Activated T-cell treated with anti-CD3 and anti-CD28 coated beads, Interleukin-2, amount 50 U/mL, for 24 hours (primary cell): ENCODE measurements around the gene TPI1.
A peak's percentile ranks its signal among the peaks of the same experiment; 100 is the strongest.
"Not testable (repeated sequence)": the region's sequence is repeated elsewhere in the genome, so short reads cannot be mapped to it uniquely, and the experiment has no call there.

ENCODE experiments used
- DNase-seq: peaks from one replicate; pipeline ENCODE4 v3.0.0-alpha.2; 2020
- H3K27ac Mint-ChIP-seq: 2 replicates; pipeline ENCODE4 v1.8.0; 2020; ENCODE audit warnings: mild to moderate bottlenecking, mixed read lengths
- H3K27me3 Mint-ChIP-seq: 2 replicates; pipeline ENCODE4 v1.8.0; 2020; ENCODE audit warnings: mixed read lengths
- H3K36me3 Mint-ChIP-seq: 2 replicates; pipeline ENCODE4 v1.8.0; 2020; ENCODE audit warnings: low read depth, mixed read lengths
- H3K4me1 Mint-ChIP-seq: 2 replicates; pipeline ENCODE4 v1.8.0; 2020; ENCODE audit warnings: low read depth, mixed read lengths
- H3K4me3 Mint-ChIP-seq: 2 replicates; pipeline ENCODE4 v1.8.0; 2020; ENCODE audit warnings: mild to moderate bottlenecking, moderate library complexity, mixed read lengths
- H3K9me3 Mint-ChIP-seq: 2 replicates; pipeline ENCODE4 v1.8.0; 2020; ENCODE audit warnings: mixed read lengths

TPI1 gene

DNA sequence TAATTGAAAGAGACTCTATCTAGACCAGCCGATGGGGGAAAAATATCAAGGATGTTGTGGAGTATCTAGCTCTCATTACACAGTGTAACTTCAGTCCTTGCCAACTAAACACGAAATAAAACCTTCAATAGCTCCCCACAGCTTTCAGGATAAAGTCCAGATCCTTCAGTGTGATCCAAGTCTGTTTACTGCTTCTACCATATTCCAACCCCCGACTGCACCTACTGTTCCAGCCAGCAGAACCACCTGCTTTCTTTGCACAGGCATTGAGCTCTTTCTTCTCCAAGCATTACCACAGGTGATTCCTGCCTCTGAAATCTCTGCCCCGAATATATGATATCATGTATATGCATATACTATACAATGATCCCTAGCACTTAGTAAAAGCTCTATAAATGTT, 35.1 kb downstream of the TPI1 start:
- Mint-ChIP-seq H3K4me3 (no peak overlapping the region), H3K27me3 (no peaks in the 10 kb centered on the region), H3K4me1 (peaks cover 14% of the 10 kb centered on the region), H3K9me3 (no peaks in the 10 kb centered on the region), H3K36me3 (no peaks in the 10 kb centered on the region), H3K27ac (no peak overlapping the region)
- DNase-seq: no peak

DNA sequence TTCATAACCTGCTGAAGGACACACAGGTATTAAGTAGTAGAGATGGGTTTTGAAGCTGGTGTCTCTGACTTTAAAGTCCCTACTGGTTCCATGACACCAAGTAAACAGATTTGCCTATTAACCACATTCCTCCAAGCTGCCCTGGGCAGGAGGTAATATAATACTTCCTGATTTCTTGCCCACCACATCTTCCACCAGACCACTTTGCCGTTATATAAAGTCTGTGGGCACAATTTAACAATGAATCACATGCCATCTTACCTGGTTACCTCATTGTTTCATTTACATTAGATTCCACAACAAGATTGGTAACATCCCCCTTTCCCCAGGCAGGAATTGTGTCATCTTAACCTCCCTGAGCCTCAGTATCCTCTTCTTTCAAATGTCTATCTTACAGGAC, 36.4 kb downstream of the TPI1 start:
- no peak for DNase-seq
- H3K4me3 Mint-ChIP-seq: no peak overlapping the region
- no peaks in the 10 kb centered on the region for H3K36me3 Mint-ChIP-seq
- H3K27me3 Mint-ChIP-seq: no peaks in the 10 kb centered on the region
- peak overlapping the region; percentile 55 for H3K27ac Mint-ChIP-seq
- H3K9me3 Mint-ChIP-seq: no peaks in the 10 kb centered on the region
- peaks cover 14% of the 10 kb centered on the region for H3K4me1 Mint-ChIP-seq

DNA sequence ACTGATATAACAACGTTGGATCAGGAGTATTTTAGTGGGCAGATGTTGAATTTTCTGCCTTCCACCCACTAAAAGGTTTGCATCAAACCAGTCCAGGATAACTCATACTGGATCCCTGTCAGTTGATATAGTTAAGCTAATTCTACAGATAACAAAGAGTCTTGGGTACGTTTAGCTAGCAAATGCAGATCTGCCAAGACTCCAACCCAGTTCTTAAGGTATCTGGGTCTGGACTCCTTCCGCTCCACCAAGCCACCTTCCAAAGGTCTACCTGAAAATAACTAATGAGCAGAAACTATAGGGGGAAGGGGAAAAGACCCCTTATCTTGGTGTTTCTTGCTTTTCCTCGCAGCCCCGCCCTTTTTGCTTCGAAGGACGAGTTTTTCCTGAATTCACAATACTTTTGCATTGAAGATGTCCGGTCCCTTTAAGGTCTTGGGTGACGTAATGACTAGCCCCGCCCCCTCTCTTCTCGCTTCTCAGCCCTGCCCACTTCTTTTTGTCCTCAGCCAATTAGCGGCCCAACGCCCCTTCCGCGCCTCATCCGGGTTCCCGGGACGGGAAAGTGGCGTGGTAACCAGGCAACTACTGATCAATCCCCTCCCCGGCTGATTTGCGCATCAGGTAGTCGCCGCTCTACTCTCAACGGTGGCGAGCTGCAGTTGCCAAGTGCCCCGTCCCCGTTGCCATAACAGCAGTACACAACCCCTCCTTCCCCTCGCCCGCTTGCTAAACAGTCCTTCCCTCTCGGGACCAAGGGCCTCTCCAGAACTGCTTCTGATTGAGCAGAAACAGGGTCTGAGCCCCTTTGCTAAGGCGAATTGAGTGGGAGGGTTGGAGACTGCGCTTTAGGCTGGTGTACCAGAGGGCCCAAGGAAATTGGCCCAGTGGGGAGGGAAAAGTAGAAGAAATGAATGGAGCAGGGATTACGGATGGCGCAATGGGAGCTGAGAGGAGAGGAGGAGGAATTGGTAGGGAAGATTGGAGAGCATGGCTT, 37.2 kb downstream of the TPI1 start, which contains the start of gene LRRC23:
TSS of gene LRRC23 (plus strand) at position 543 of the 997 bp plus-strand sequence. CDS start 812 bp downstream, outside the sequence.
- Mint-ChIP-seq H3K27me3 (no peaks in the 10 kb centered on the region), H3K4me1 (peaks cover 11% of the 10 kb centered on the region), H3K27ac (peak within 1 kb of the TSS; percentile 55), H3K9me3 (no peaks in the 10 kb centered on the region), H3K4me3 (no peak within 1 kb of the TSS), H3K36me3 (no peaks in the 10 kb centered on the region)
- peak; percentile 97 for DNase-seq

DNA sequence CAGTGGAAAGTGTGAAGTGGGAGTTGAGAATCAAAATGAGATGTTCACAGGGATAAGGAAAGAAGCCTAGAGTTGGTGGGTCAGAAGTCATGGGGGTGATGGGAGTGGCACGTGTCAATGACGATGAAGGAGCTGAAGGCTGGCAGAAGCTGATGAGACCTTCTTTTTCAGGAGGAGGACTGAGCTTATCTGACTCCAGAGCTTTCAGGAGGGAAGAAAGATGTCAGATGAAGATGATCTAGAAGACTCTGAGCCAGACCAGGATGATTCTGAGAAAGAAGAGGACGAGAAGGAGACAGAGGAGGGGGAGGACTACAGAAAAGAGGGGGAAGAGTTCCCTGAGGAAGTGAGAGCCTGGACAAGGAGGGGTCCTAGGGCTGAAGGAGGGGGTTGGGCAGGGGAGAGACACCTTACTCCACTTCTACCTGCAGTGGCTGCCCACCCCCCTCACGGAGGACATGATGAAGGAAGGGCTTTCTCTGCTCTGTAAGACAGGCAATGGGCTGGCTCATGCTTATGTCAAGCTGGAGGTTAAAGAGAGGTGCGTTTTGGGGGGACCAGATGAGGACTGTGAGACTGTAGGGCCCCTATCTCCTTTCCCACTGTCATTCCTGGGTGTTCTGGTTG, 38.2 kb downstream of the TPI1 start:
- Mint-ChIP-seq H3K4me3 (no peak overlapping the region), H3K27me3 (no peaks in the 10 kb centered on the region), H3K27ac (no peak overlapping the region), H3K36me3 (no peaks in the 10 kb centered on the region), H3K4me1 (peaks cover 3% of the 10 kb centered on the region), H3K9me3 (no peaks in the 10 kb centered on the region)
- no peak for DNase-seq

DNA sequence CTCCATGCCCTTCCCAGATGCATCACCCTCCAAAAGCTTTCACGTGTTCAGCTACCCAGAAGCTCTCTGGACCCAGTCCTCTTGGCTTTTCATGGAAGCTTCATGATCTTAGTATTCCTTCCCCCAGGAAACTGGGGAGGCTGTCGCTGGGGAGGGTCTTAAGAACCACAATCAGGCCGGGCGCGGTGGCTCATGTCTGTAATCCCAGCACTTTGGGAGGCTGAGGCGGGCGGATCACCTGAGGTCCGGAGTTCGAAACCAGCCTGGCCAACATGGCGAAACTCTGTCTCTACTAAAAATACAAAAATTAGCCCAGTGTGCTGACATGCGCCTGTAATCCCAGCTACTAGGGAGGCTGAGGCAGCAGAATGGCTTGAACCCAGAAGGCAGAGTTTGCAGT, 40.8 kb downstream of the TPI1 start:
- not testable (repeated sequence) for H3K9me3 Mint-ChIP-seq, H3K27ac Mint-ChIP-seq, H3K4me1 Mint-ChIP-seq, H3K4me3 Mint-ChIP-seq, H3K36me3 Mint-ChIP-seq, DNase-seq, H3K27me3 Mint-ChIP-seq

DNA sequence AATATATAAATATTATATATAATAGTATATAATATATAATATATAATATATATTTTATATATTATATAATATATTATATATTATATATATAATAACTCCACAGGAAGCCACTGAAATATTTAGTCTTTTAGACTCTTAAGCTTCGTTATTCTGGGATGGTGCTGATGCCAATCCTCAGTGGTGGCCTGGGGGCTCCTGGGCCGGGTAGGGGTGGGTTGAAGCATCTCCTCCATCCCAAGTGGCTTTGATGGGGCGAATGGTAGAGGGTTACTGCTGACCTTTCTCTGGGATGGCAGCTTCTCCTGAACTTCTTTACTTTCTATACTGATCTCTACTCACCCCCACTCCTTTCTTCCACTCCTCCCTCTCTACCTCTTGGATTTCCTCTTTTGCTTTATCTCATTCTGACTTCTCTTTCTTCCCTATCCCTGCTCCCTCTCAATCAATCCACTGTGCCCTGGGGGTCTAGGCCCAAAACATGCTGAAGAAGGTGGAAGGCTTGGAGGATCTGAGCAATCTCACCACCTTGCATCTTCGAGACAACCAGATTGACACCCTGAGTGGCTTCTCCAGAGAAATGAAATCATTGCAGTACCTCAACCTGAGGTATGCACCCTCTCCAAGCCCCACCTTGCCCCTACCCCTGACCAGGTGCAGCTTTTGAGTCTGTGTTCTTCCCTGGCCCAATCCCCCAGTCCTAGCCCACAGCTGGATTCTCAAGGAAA, 42.3 kb downstream of the TPI1 start:
- Mint-ChIP-seq H3K4me3 (no peak overlapping the region), H3K4me1 (peaks cover 13% of the 10 kb centered on the region), H3K27me3 (no peaks in the 10 kb centered on the region), H3K9me3 (no peaks in the 10 kb centered on the region), H3K36me3 (peaks cover 3% of the 10 kb centered on the region), H3K27ac (no peak overlapping the region)
- no peak for DNase-seq

DNA sequence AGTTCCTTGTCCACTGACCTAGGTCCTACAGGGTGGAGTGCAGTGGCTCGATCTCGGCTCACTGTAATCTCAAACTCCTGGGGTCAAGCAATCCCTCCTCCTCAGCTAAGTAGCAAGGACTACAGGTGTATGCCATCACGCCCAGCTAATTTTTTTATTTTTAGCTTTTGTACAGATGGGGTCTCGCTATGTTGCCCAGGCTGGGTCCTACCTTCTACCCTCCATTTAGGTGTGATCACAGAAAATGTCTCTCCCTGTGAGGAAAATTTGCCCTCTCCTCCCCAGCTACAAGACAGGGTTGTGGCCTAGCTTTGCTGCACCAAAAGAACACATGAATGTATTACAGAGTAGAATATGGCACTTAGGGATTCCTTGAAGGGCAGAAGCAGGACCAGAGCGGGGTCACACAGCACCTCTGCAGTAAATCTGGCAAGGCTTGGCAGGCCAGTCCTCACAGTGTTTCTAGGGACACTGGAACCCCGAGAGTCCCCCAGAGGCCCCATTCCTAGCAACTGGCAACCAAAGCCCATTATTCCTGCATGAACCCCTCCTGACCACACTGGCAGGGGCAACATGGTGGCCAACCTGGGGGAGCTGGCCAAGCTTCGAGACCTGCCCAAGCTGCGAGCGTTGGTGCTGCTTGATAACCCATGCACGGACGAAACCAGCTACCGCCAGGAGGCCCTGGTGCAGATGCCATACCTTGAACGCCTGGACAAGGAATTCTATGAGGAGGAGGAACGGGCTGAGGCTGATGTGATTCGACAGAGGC, 45.0 kb downstream of the TPI1 start:
- Mint-ChIP-seq H3K4me1 (peaks cover 36% of the 10 kb centered on the region), H3K27me3 (no peaks in the 10 kb centered on the region), H3K36me3 (peaks cover 30% of the 10 kb centered on the region), H3K9me3 (no peaks in the 10 kb centered on the region), H3K4me3 (no peak overlapping the region), H3K27ac (peak overlapping the region; percentile 87)
- DNase-seq: no peak

DNA sequence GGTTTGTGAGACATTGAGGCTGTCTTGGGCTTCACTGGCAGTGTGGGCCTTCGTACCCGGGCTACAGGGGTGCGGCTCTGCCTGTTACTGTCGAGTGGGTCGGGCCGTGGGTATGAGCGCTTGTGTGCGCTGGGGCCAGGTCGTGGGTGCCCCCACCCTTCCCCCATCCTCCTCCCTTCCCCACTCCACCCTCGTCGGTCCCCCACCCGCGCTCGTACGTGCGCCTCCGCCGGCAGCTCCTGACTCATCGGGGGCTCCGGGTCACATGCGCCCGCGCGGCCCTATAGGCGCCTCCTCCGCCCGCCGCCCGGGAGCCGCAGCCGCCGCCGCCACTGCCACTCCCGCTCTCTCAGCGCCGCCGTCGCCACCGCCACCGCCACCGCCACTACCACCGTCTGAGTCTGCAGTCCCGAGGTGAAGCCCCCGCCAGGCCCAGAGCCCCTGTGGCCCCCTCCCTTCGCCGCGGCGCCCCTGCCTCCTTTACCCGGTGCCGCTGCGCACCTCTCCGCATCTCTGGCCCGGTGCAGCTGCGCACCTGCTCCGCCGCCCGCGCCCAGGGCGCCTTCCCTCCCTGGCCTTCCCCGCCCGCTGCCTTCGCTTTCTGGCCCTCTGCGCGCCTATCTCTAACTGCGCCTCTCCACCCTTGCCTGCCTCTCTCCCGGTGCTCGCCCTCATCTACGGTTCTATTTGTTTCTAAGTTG, 47.1 kb downstream of the TPI1 start, which contains the start of gene ENO2:
TSS of gene ENO2 (plus strand) at position 335 of the 701 bp plus-strand sequence. CDS start 1,253 bp downstream, outside the sequence.
- Mint-ChIP-seq H3K27ac (peak within 1 kb of the TSS; percentile 90), H3K4me3 (peak within 1 kb of the TSS; percentile 97)

DNA sequence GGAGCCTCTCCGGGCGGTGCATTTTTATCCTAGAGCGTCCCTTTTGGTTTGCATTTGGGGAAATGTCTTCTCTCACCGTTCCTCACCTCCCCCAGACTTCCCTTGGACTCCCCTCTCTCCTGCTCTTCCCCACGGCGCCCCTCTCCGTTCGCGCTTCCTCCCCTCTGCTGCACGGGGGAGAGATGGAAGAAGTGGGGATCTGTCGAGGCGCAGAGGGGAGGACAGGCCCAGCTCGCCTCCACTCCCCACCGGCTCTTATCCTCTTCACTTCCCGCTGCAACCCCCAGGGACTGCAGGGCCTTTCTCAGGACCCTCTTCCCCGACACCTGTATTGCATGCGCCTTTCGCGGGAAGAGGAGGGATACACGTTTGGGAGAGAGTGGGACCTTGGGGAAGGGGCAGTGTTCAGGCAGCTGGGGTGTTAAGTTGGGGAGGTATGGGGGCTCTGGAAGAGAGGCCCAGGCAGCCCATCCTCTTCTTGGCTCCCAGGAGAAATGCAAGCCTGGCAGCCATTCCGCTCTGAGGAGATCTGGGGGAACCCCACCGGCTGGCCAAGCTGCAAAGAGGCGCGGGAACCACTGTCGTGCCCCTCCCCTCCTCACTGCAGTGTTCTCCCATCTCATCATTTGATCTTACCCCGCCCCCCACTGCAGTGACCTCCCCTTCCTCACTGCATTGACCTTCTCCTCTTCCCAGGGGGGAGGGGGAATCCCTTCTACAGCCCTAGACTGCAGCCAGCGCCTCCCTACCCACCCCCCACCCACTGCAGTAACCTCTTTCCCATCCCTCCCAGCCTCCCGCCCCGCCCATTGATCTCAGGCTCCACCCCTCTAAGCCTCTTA, 47.8 kb downstream of the TPI1 start:
- peak overlapping the region; percentile 90 for H3K27ac Mint-ChIP-seq
- peak overlapping the region; percentile 97 for H3K4me3 Mint-ChIP-seq
- H3K27me3 Mint-ChIP-seq: no peaks in the 10 kb centered on the region
- DNase-seq: no peak
- H3K36me3 Mint-ChIP-seq: peaks cover 52% of the 10 kb centered on the region
- H3K9me3 Mint-ChIP-seq: no peaks in the 10 kb centered on the region
- peaks cover 42% of the 10 kb centered on the region for H3K4me1 Mint-ChIP-seq

More for the DNA sequence above, 47.1 kb downstream of the TPI1 start, which contains the start of gene ENO2:
- peaks cover 45% of the 10 kb centered on the region for H3K36me3 Mint-ChIP-seq
- DNase-seq: peak; percentile 87
- no peaks in the 10 kb centered on the region for H3K9me3 Mint-ChIP-seq
- H3K4me1 Mint-ChIP-seq: peaks cover 38% of the 10 kb centered on the region
- H3K27me3 Mint-ChIP-seq: no peaks in the 10 kb centered on the region

DNA sequence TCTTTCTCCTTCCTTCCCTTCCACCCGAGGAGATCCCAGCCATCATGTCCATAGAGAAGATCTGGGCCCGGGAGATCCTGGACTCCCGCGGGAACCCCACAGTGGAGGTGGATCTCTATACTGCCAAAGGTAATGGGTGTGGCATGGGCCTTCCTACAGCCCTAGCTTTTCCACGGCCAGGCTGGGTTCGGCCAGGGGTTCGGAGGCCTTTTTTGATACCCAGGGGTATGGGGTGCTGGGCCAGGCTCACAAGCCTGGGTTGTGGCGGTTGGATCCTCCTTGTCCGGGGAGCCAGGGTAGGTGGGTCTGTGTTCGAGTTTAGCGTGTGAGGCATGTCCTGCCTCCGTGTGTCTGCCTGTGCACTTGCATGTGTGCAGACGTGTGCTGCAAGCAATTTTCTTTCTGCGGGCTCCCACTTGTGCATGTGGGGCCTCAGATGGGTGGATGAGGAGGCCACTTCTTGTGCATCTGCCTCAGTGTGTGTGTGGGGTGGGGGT, 48.5 kb downstream of the TPI1 start:
- Mint-ChIP-seq H3K4me1 (peaks cover 42% of the 10 kb centered on the region), H3K4me3 (peak overlapping the region; percentile 97), H3K27ac (peak overlapping the region; percentile 90), H3K9me3 (no peaks in the 10 kb centered on the region), H3K27me3 (no peaks in the 10 kb centered on the region), H3K36me3 (peaks cover 52% of the 10 kb centered on the region)
- no peak for DNase-seq

DNA sequence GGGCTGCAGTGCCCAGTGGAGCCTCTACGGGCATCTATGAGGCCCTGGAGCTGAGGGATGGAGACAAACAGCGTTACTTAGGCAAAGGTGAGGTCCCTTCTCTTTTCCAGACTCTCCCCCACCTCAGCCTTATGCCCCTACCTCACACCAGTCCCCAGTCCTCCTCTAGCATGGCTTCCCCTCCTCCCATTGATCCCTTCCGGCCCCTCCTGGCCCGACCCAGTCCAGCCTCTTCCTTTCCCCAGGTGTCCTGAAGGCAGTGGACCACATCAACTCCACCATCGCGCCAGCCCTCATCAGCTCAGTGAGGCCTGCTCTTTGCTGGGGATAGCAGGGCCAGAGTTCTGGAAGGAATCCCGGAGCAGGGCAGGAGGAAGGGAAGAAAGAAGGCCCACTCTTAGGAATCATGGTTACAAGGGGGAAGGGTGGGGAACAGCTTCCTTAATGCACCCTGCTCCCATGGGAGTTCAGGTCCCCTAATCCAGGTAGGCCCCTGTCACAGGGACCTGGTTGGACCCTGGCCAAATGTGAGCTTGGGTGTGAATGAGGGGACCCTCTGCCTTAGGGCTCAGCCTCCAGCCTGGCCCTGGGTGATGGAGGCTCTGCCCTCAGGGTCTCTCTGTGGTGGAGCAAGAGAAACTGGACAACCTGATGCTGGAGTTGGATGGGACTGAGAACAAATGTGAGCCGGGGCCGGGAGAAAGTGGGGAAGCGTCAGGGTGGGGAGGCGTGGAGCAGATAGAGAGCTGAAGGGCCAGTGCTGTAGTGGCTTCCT, 49.3 kb downstream of the TPI1 start:
- Mint-ChIP-seq H3K27me3 (no peaks in the 10 kb centered on the region), H3K27ac (peak overlapping the region; percentile 51), H3K4me1 (peaks cover 42% of the 10 kb centered on the region), H3K36me3 (peaks cover 59% of the 10 kb centered on the region), H3K9me3 (no peaks in the 10 kb centered on the region), H3K4me3 (peak overlapping the region; percentile 97)
- DNase-seq: no peak
